ENCODE data around the gene TNFAIP1. TPM values are rescaled to one million over a fixed set of nuclear protein-coding genes. Genes with fewer than 3 reads are reported as not detected.

TNFAIP1 gene
- total RNA-seq, 1 experiment from 2014 or later = 33.4 TPM

GRCh38 chr17:28285965-28286364 lies 49.6 kb upstream of the TNFAIP1 start (continued):
- TF ChIP-seq ZNF274 (IDR thresholded peaks at IDR 0.05; ENCODE audit: low read depth, low read length) (no peak), ELF1 (IDR thresholded peaks at IDR 0.05; ENCODE audit: borderline replicate concordance, low read depth) (no peak)

- RAD21 ChIA-PET (ENCODE audit: low non-redundant PET in 1 of 2, low total read pairs in 2 of 2, uncharacterized antibody in 2 of 2, unreplicated experiment in 2 of 2) = no interaction called here
- intact Hi-C loops (cut with micrococcal nuclease) = no loop called here
- Histone ChIP-seq H3K9ac (ENCODE audit: low read length) (no peak overlapping the region), H3K9me2 (ENCODE audit: insufficient read depth) (no peaks in the 10 kb centered on the region), H4K20me1 (ENCODE audit: insufficient read depth) (no peaks in the 10 kb centered on the region), H3K4me2 (ENCODE audit: low read length) (no peak overlapping the region), H3K27me3 (ENCODE audit: insufficient read depth, low read length) (no peaks in the 10 kb centered on the region), H3K36me3 (ENCODE audit: control insufficient read depth in 1 of 2, insufficient read depth in 2 of 2, low read length in 2 of 2) (no peaks in the 10 kb centered on the region), H2AFZ (ENCODE audit: low read depth, low read length, poor library complexity, severe bottlenecking) (no peak overlapping the region), H3K27ac (ENCODE audit: low read depth, low read length) (no peak overlapping the region), H3K9me3 (ENCODE audit: control insufficient read depth in 1 of 2, insufficient read depth in 1 of 2, low read depth in 1 of 2, low read length in 2 of 2) (no peaks in the 10 kb centered on the region), H3K4me1 (ENCODE audit: control insufficient read depth in 1 of 2, insufficient read depth in 2 of 2, low read length in 2 of 2) (peaks cover 0 to 4% of the 10 kb centered on the region in 2 experiments; a peak in 1 of 4 replicates), H3K4me3 (replicated peaks in 1 of 2; ENCODE audit: low read depth in 1 of 2, low read length in 2 of 2) (no peak overlapping the region), H3K79me2 (ENCODE audit: insufficient read depth, low read length) (no peaks in the 10 kb centered on the region)
- CTCF ChIA-PET = no interaction called here
- POLR2A ChIA-PET = no interaction called here
- TF ChIP-seq SP1 (IDR thresholded peaks at IDR 0.05; ENCODE audit: low read depth) (no peak), SRF (IDR thresholded peaks at IDR 0.05; ENCODE audit: low read depth) (no peak), REST (IDR thresholded peaks at IDR 0.05; ENCODE audit: low read depth) (no peak), ATF3 (IDR thresholded peaks at IDR 0.05) (no peak), ZFX (IDR thresholded peaks at IDR 0.05) (no peak), EGR1 (IDR thresholded peaks at IDR 0.05; ENCODE audit: low read depth) (no peak), TCF7L2 (IDR thresholded peaks at IDR 0.05; ENCODE audit: borderline replicate concordance, extremely low read depth, insufficient read depth, insufficient read length) (no peak), POLR2AphosphoS5 (IDR thresholded peaks at IDR 0.05; ENCODE audit: low read depth, low read length) (no peak), ELF1 (IDR thresholded peaks at IDR 0.05; ENCODE audit: borderline replicate concordance, low read depth) (no peak), FOSL1 (IDR thresholded peaks at IDR 0.05; ENCODE audit: low read depth) (no peak), ZBTB33 (IDR thresholded peaks at IDR 0.05; ENCODE audit: extremely low read depth, insufficient replicate concordance, low read length) (no peak), CEBPB (IDR thresholded peaks at IDR 0.05; ENCODE audit: low read depth) (no peak)
- BruUV-seq (replicated peaks) = no TSS peak
- ATAC-seq (no peak), DNase-seq (ENCODE audit: low read depth, low spot score) (no peak)
Observed at GRCh38 chr17:28290703-28291102, 44.9 kb upstream of the TNFAIP1 start.

Data from HCT116 (cell line).